Muscle layer of colon (tissue), 2 donors: ENCODE measurements around the gene EDC4.

Experiments
- H3K27ac ChIP-seq: one replicate; pipeline ENCODE4 v1.7.0; 2013; ENCODE audit warnings: low read depth, mild to moderate bottlenecking, low read length, moderate library complexity
- H3K27me3 ChIP-seq, 2 donors: one replicate each; pipeline ENCODE4 v1.7.0; 2013; ENCODE audit warnings: low read length in 2 of 2, mild to moderate bottlenecking in 2 of 2; ENCODE audit not compliant: insufficient read depth in 2 of 2, control insufficient read depth in 1 of 2
- H3K36me3 ChIP-seq: one replicate; pipeline ENCODE4 v1.7.0; 2013; ENCODE audit warnings: mild to moderate bottlenecking, low read length; ENCODE audit not compliant: insufficient read depth
- H3K4me1 ChIP-seq: one replicate; pipeline ENCODE4 v1.7.0; 2013; ENCODE audit warnings: mild to moderate bottlenecking, low read length; ENCODE audit not compliant: insufficient read depth
- H3K4me3 ChIP-seq, 2 donors: one replicate each; pipeline ENCODE4 v1.7.0; 2013; ENCODE audit warnings: low read length in 2 of 2, low read depth in 1 of 2, mild to moderate bottlenecking in 1 of 2, moderate library complexity in 1 of 2
- H3K9ac ChIP-seq: one replicate; pipeline ENCODE4 v1.7.0; 2013; ENCODE audit warnings: low read length
- H3K9me3 ChIP-seq: one replicate; pipeline ENCODE4 v1.7.0; 2013; ENCODE audit warnings: mild to moderate bottlenecking, low read length
- donor health status: abdominal sarcoma.
- donor health status: Adenocarcinoma of cecum.

EDC4 gene

DNA sequence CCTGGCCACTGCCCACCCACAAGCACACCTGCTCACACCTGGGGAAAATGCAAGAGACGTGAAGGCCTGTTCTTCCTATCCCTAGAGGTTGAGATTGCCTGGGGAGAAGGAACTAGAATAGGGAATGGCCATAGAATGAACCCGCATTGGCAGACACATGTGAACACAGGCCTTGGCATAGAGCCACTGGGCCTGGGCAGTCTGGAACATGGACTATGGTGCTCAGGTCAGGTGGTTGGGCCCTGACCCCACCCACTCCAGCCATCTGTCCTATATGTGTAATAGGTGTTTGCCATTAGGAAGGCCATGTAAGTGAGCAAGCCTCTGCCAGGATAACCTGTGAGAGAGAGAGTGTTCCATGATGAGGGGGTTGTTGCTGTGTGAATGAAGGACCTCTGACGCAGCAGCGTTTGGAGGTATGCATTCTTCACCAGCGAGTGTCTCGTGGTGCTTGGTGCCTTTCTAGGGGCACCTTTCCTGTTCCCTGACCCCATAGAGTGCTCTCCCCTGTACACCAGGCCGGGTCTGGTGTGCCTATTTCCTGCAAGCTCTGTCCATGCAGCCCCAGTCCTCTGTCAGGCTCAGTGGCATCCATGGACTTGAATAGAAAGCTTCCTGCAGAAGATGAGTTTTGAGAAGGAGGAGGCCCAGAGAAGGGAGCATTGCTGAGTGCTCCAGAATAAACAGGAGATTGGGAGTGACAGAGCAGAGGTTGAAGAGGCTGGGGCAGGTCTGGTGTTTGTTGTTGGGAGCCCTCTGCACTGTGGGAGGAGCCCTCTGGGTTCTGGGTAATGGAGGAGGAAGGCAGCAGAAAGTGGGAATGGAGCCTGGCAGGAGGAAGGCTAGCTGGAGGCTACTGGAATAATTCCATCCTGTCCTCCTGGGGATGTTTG, 43.2 kb downstream of the EDC4 start:
- Histone ChIP-seq H3K27ac (no peak overlapping the region), H3K4me1 (peaks cover 31% of the 10 kb centered on the region), H3K27me3 (no peaks in the 10 kb centered on the region), H3K4me3 (no peak overlapping the region), H3K9ac (no peak overlapping the region), H3K9me3 (no peaks in the 10 kb centered on the region), H3K36me3 (peaks cover 29% of the 10 kb centered on the region)

DNA sequence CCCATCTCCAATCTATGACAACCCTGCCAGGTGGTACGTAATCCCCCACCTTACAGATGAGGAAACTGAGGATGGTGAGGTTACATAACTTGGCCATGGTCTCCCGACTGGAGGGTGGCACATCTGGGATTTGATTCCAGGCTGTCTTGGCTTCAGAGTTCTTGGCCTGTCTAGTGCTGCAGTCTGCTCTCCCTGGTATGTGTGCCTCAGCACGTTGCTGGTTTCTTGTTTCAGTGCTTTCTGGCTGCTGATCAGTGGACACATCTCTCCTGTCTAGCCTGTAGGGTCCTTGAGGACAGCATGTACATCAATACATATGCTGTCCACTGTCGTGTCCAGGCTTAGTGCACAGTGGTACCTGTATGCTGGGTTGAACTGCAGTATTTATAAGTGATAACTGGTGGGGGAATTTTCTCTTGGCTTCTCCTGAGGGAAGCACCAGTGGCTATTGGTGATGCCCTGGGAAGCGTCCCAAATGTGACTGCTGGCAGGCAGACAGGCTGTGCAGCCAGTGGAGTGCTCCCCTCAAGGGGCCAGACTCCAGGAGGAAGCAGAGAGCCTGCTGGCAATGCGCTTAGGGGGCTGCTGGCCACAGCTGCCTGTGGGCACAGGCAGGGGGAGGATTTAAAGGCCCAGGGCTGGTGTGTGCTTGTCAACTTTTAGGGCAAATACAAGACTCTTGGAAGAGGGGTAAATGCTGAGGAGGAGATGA, 44.4 kb downstream of the EDC4 start:
- Histone ChIP-seq H3K36me3 (peaks cover 21% of the 10 kb centered on the region), H3K27ac (no peak overlapping the region)

GRCh38 chr16:67917852-67918236, 45.0 kb downstream of the EDC4 start:
- H3K36me3 ChIP-seq: peaks cover 21% of the 10 kb centered on the region
- H3K9ac ChIP-seq: no peak overlapping the region
- no peaks in the 10 kb centered on the region for H3K9me3 ChIP-seq
- H3K27me3 ChIP-seq: no peaks in the 10 kb centered on the region
- H3K4me1 ChIP-seq: peaks cover 31% of the 10 kb centered on the region
- H3K27ac ChIP-seq: no peak overlapping the region
- H3K4me3 ChIP-seq: no peak overlapping the region

More for the DNA sequence above, 44.4 kb downstream of the EDC4 start:
- Histone ChIP-seq H3K4me1 (peaks cover 31% of the 10 kb centered on the region), H3K9ac (no peak overlapping the region), H3K27me3 (no peaks in the 10 kb centered on the region), H3K9me3 (no peaks in the 10 kb centered on the region), H3K4me3 (no peak overlapping the region)

GRCh38 chr16:67919622-67920221, 46.9 kb downstream of the EDC4 start:
- no peaks in the 10 kb centered on the region for H3K27me3 ChIP-seq
- peaks cover 25% of the 10 kb centered on the region for H3K36me3 ChIP-seq
- no peaks in the 10 kb centered on the region for H3K9me3 ChIP-seq
- peaks cover 31% of the 10 kb centered on the region for H3K4me1 ChIP-seq
- no peak overlapping the region for H3K4me3 ChIP-seq
- H3K9ac ChIP-seq: no peak overlapping the region
- H3K27ac ChIP-seq: no peak overlapping the region

DNA sequence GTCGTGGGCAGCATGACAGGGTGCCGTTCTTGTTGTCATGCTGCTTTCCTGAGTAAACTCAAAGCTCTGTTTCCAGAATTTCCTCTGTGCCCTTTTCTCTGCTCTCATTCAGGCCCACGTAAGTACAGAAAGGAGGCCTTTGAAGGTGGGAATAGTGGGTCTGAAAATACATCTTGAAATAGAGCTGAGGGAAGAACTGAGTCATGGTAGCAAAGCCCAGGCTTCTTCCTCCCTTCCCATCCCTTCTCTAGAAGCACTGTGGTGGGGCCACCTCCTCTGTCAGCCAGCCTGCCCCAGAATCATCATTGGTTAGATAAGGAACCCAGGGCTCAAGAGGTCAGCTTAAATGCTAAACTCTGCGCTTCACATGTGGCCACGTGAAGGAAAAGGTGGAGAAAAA, 49.4 kb downstream of the EDC4 start:
- Histone ChIP-seq H3K27me3 (no peaks in the 10 kb centered on the region), H3K36me3 (peaks cover 12% of the 10 kb centered on the region), H3K9me3 (no peaks in the 10 kb centered on the region), H3K4me3 (no peak overlapping the region), H3K27ac (no peak overlapping the region), H3K4me1 (peaks cover 12% of the 10 kb centered on the region), H3K9ac (no peak overlapping the region)

DNA sequence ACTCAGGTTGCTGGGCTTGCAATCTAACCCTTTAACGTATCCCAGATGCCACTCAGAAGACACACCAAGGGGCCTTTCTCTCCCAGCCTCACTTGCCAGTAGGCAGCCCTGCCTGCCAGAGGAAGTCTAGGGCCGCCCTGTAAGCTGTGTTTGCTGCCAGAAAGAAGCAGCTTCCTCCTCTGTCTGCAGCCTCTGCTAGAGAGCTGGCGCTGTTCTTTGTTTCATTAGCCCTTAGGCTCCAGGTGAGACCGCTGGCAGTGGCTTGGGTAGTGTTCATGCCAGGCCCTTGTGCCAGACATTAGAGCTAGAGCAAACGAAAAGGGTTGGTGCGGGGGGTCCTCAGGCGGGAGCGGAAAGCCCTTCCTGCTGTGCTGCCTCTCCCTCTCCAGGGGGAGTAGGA, 49.9 kb downstream of the EDC4 start:
- no peaks in the 10 kb centered on the region for H3K9me3 ChIP-seq
- H3K9ac ChIP-seq: no peak overlapping the region
- H3K36me3 ChIP-seq: peaks cover 17% of the 10 kb centered on the region
- H3K4me3 ChIP-seq: no peak overlapping the region
- H3K4me1 ChIP-seq: peaks cover 7% of the 10 kb centered on the region
- no peak overlapping the region for H3K27ac ChIP-seq
- no peaks in the 10 kb centered on the region for H3K27me3 ChIP-seq

DNA sequence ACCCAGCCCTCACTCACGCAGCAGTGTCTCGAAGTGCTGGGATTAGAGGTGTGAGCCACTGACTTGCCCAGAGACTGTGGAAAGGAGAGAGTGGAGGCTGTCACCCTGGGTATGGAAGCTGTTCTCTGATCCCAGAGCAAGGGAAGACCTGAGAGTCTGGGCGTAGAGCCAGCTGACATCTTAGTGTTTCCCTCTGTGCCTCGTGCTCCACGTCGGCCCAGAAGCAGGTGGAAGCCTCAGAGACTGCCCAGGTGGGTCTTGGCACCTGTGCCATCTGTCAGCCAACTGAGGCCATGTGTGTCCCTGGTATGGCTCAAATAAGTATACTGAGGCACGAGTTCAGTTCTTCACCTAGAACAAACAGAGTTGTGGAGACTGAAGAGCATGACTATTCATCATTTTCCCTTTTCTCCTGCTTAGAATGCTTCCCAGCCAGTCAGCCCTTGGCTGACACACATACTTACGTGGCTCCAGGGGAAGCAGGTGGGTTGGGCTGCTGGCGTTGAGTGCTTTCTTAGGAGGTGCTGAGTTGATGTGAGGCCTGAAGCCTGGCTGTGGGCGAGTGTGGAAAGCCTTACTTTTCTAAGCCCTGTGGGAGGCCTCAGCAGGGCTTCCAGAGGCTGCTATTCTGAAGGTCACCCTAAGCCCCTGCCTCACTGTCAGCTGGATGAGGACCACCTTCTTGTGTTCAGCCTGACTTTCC, 50.7 kb downstream of the EDC4 start:
- Histone ChIP-seq H3K4me3 (no peak overlapping the region), H3K27ac (no peak overlapping the region), H3K27me3 (no peaks in the 10 kb centered on the region), H3K4me1 (no peaks in the 10 kb centered on the region), H3K9me3 (no peaks in the 10 kb centered on the region), H3K36me3 (peaks cover 26% of the 10 kb centered on the region), H3K9ac (no peak overlapping the region)

GRCh38 chr16:67924140-67924906, 51.5 kb downstream of the EDC4 start:
- Histone ChIP-seq H3K27me3 (no peaks in the 10 kb centered on the region), H3K36me3 (peaks cover 33% of the 10 kb centered on the region), H3K4me3 (no peak overlapping the region), H3K4me1 (no peaks in the 10 kb centered on the region), H3K9me3 (no peaks in the 10 kb centered on the region), H3K9ac (no peak overlapping the region), H3K27ac (no peak overlapping the region)

- no peak overlapping the region for H3K27ac ChIP-seq
- H3K36me3 ChIP-seq: peaks cover 30% of the 10 kb centered on the region
- no peaks in the 10 kb centered on the region for H3K27me3 ChIP-seq
- no peaks in the 10 kb centered on the region for H3K4me1 ChIP-seq
- no peaks in the 10 kb centered on the region for H3K9me3 ChIP-seq
- H3K4me3 ChIP-seq: no peak overlapping the region
- no peak overlapping the region for H3K9ac ChIP-seq
Observed at GRCh38 chr16:67926181-67926750, 53.4 kb downstream of the EDC4 start.

- Histone ChIP-seq H3K36me3 (peaks cover 30% of the 10 kb centered on the region), H3K9me3 (no peaks in the 10 kb centered on the region), H3K4me1 (no peaks in the 10 kb centered on the region), H3K27me3 (no peaks in the 10 kb centered on the region), H3K27ac (no peak overlapping the region), H3K9ac (no peak overlapping the region), H3K4me3 (no peak overlapping the region)
Observed at GRCh38 chr16:67927131-67927941, 54.5 kb downstream of the EDC4 start.
